Measurements from ENCODE around the gene TRPV5.
"Not testable (repeated sequence)": the region's sequence is repeated elsewhere in the genome, so short reads cannot be mapped to it uniquely, and the experiment has no call there.

The TRPV5 gene

GRCh38 chr7:142933624-142934023, at the start of gene TRPV5:
TSS of gene TRPV5 (minus strand) at chr7:142933746. CDS start at chr7:142933459, 287 bp downstream.
- DNase-seq (ENCODE audit: low read depth): no peak

- not testable (repeated sequence) for DNase-seq (ENCODE audit: low read depth)
Measured at GRCh38 chr7:142978402-142978801, 44.9 kb upstream of the TRPV5 start.

DNA sequence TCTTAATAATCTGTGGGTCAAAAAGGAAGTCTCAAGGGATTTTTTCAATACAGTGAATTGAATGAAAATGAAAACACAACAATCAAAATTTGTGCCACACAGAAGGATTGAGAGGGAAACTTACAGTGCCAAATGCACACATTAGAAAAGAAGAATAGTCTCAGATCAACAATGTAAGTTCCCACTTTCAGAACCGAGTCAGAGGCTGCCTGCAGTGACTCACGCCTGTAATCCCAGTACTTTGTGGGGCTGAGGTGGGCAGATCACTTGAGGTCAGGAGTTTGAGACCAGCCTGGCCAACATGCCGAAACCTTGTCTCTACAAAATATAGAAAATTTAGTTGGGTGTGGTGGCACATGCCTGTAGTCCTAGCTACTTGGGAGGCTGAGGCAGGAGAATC, 41.1 kb upstream of the TRPV5 start:
- DNase-seq (ENCODE audit: low read depth): no peak

GRCh38 chr7:142969183-142969582, 35.6 kb upstream of the TRPV5 start:
- DNase-seq (ENCODE audit: low read depth): no peak

DNA sequence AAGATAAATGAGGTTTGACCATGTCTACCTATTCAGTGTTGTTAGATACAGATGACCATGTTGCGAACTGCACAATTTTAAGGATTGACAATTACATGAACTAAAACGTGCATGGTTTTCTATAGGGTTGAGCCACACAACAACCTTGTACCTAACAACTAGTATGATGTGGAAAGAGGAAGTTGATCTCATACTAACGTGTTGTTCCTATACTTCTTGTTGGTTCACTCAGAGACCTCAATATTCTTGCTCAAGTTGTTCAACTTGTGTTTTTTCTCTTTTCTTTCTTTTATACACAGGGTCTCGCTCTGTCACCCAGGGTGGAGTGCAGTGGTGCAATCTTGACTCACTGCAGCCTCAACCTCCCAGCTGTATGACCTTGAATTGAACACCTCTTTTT, 34.7 kb upstream of the TRPV5 start:
- DNase-seq (ENCODE audit: low read depth): no peak

- DNase-seq (ENCODE audit: low read depth): no peak
Measured at GRCh38 chr7:142964502-142965246, 31.1 kb upstream of the TRPV5 start.

- no peak for DNase-seq (ENCODE audit: low read depth)
Measured at GRCh38 chr7:142963993-142964392, 30.4 kb upstream of the TRPV5 start.

DNA sequence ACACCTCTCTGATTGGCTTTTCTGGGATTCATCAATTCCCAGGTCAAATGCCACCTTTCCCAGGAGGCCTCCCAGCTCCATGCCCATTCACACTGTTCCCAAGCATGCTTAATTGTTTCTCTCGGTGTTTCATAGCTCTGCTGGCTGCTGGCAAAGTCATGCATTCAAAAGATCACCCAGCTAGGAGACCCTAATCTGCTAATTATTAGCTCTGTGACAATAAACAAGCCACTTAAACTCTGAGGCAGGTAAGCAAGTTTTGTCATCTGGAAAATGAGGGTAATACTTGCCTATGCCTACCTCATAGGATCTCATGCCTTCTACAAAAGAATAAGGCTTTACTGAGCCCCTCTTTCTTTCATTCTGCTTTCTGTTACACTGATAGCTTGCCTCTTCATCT, 29.4 kb upstream of the TRPV5 start:
- DNase-seq (ENCODE audit: low read depth): no peak

GRCh38 chr7:142961973-142962926, 28.7 kb upstream of the TRPV5 start, which contains the start of gene KEL:
TSS of gene KEL (minus strand) at chr7:142962363. CDS start at chr7:142962206, 157 bp downstream.
- no peak for DNase-seq (ENCODE audit: low read depth)

DNA sequence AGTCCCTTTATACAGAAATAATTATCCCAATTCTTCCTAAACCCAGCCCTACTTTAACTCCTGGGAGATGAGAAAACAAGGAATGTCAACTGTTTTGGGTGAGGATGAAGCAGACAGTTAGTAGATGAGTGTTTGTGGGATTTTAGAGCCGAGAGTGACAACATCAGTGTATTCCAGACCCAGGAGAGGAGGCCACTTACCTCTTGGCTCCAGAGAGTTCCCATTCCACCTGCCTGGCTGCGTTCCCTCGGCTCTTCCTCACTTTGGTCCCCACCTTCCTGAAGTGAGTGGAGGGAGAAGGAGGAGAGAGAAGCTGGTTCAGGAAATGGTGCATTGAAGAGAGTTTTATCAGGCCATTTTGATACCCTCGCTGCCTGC, 28.0 kb upstream of the TRPV5 start:
- DNase-seq (ENCODE audit: low read depth): no peak

- no peak for DNase-seq (ENCODE audit: low read depth)
Measured at GRCh38 chr7:142960955-142961512, 27.5 kb upstream of the TRPV5 start.

DNA sequence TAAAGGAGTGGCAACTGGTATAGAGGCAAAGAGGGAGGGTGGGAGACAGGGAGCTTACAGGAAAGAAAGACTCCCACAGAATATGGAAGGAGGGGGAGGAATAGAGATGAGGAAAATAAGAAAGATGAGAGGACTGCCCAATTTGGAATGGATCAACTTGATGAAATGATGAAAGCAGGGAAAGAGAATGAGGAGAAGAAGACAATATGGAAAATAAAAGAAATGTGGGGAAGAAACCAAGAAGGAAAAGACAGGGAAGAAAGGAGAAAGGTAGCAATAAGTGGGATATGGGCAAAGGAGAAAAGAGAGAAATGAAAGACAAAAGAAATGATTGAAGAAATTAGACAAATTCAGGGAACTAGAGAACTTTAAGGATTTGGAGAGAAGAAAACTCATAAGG, 25.7 kb upstream of the TRPV5 start:
- no peak for DNase-seq (ENCODE audit: low read depth)

- no peak for DNase-seq (ENCODE audit: low read depth)
Measured at GRCh38 chr7:142957723-142958122, 24.2 kb upstream of the TRPV5 start.

DNA sequence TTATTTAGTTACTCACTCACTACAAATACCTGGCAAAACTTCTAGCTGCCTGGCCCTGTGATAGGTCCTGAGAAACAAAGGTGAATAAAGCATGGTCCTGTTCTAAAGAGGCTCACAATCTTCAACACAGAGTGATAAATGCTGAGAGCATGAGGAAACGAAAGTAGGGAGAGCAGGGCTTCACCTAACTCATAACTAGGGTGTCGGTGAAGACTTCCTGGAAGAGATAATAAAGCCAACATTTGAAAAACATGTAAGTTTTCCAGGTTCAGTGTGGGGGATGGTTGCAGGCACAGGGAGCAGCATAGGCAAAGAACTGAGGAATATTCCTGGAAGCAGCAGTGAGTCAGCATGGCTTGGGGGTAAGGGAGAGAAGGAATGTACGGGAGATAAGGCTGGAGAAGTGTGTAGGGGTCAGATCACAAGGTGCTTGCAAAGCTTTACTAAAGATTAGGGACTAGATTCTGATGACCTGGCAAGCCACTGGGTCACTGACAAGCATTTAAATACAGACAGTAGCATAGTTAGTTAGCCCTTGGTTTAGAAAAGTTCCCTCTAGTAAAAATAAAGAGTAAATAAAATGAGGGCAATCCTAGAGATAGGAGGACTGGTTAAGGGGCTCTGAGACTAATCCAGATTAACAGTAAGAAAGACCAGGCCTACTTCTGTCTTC, 23.5 kb upstream of the TRPV5 start:
- no peak for DNase-seq (ENCODE audit: low read depth)

GRCh38 chr7:142954680-142955268, 21.2 kb upstream of the TRPV5 start:
- no peak for DNase-seq (ENCODE audit: low read depth)

DNA sequence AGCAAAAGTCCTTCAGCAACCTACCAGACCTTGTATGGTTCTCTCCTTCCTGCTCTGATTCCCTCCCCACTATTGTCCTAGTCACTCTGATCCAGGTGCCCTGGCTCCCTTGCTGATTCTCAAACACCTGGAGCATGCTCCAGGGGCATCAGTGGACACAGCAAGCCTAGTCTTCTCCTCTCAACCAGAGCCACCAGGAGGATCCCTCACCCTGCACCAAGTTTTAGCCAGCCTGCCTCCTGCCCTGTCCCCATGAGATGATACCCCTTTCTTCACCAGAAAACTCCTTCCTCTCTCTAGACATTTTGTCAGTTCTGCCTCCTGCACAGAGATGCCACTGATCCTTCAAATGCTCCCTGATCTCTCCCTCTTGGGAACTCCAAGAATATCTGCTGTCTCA, 16.7 kb upstream of the TRPV5 start:
- DNase-seq (ENCODE audit: low read depth): no peak

- no peak for DNase-seq (ENCODE audit: low read depth)
Measured at GRCh38 chr7:142948603-142949002, 15.1 kb upstream of the TRPV5 start.

- no peak for DNase-seq (ENCODE audit: low read depth)
Measured at GRCh38 chr7:142945001-142945400, 11.5 kb upstream of the TRPV5 start.

DNA sequence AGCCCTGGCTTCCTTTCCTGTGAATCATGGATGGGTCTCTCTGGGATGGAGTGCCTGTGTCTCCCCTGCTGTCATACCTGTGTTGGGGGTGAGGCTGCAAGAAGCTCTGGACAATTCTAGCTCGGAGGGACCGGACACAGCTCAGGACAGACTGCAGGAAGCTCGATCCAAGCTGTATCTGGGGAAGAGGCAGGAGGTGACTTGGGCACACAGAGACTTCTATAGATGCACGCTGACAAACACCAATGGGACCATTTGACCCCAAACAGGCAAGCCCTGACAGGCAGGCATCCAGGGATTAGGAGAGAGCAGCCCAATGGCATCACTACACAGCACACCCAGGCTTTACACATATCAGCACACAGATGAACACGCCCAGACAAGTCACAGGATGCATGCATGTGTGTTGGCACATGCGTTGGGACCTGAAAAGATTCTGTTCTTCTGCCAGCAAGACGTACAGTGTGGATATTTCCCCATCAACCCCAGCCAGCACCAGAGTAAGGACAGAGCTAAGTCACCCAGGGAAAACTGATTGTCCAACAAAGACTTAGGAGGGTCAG, 10.2 kb upstream of the TRPV5 start:
- DNase-seq (ENCODE audit: low read depth): no peak

DNA sequence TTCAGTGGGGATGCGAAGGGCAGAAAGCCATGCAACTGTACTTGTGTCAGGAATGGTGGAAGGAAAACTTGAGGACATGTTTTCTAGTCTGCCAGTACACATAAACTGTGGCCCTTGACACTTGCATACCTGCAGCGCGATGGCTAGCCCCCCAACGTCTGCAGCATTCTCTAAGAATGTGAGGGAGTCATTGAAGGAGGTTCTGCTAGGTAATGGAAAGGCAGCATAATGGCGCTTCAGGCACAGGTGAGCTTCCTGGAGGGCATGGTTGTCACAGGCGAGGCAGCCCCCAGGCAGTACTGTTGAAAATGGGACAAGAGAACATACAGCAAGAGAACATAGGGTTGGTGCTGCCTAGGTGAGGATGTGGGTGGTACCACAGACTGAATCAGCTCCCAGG, 9.2 kb upstream of the TRPV5 start:
- no peak for DNase-seq (ENCODE audit: low read depth)

DNA sequence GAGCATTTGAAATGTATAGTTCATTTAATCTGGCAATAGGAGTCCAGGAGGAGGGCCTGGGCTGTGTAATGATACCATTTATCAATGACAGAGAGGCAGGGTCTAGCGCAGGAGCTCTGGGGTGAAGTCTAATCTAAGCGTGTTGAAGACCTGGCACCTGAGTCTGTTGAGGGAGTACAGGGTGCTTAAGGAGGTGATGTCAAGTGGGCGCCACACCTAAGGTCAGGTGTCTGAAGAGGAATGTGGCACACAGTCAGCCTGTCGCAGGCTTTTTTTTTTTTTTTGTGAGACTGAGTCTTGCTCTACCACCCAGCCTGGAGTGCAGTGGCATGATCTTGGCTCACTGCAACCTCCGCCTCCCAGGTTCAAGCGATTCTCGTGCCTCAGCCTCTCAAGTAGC, 8.0 kb upstream of the TRPV5 start:
- no peak for DNase-seq (ENCODE audit: low read depth)

Measured in activated T-helper 1 cell treated with Interleukin-2 at 50 U/mL for 16 hours (primary cell).